Suprapubic skin (tissue), 4 donors: Measurements from ENCODE around the gene ZNF599.

Experiments used
- CTCF ChIP-seq, 2 donors: fragments of 200-600 bp in 1 of 2; fragments of 450-650 bp in 1 of 2; sonication (generic) in 1 of 2; IDR thresholded peaks; one replicate each; pipeline ENCODE4 v1.5.1; 2016 to 2019; ENCODE audit warnings: antibody characterized with exemption in 2 of 2, mild to moderate bottlenecking in 1 of 2, moderate library complexity in 1 of 2
- EP300 ChIP-seq: sonication (generic); formaldehyde crosslinking; IDR thresholded peaks from one replicate; pipeline ENCODE4 v1.6.1; 2017; ENCODE audit warnings: antibody characterized with exemption
- POLR2A ChIP-seq, 2 donors: fragments of 450-650 bp; IDR thresholded peaks; one replicate each; pipeline ENCODE4 v1.6.1; 2017; ENCODE audit warnings: antibody characterized with exemption in 2 of 2, mild to moderate bottlenecking in 2 of 2, moderate library complexity in 2 of 2
- POLR2AphosphoS5 ChIP-seq, 3 donors: sonication (generic); formaldehyde crosslinking; IDR thresholded peaks; one replicate each; pipeline ENCODE4 v1.6.1; 2017; ENCODE audit warnings: antibody characterized with exemption in 3 of 3

DNA sequence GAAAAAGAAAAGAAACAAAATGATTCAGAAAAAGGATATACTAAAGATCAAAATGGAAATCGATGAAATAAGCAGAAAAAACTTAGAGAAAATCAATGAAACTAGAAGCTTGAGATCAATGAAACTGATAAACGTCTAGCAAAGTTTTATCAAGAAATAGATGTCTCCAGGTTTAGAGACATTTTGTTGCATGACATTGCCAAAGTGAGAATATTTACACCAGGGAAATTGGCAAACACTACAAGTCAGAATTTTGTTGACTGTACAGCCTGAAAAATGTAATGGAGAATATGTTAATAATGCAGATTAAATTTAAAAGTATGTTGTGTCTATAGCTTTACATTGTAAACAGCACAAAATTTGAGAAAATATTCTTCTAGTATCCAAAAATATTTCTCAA, 5.3 kb upstream of the ZNF599 start:
- TF ChIP-seq CTCF (IDR thresholded peaks at IDR 0.05) (no peak), POLR2AphosphoS5 (IDR thresholded peaks at IDR 0.05) (no peak), EP300 (no peak), POLR2A (IDR thresholded peaks at IDR 0.05) (no peak)
